Measurements from ENCODE around the gene JAG2. TPM values are rescaled to one million over a fixed set of nuclear protein-coding genes. Genes with fewer than 3 reads are reported as not detected.

JAG2 gene
- total and polyA plus RNA-seq, 12 donors = 18.5 to 45.5 (median 26.3) TPM

- 87 to 99% methylated on average over 3 of the region's 3 CpGs for WGBS, 2 donors
- no peak for DNase-seq
- no peak overlapping the region for H3K27ac ChIP-seq
- peaks cover 0 to 76% (median 28%) of the 10 kb centered on the region in 9 donors for H3K36me3 ChIP-seq
- no peak for TF ChIP-seq CTCF (IDR thresholded peaks at IDR 0.05)
- intact Hi-C loops (cut with DNase I) = loop anchor here in 1 of 10 donors (10.0 kb wide), 1 partner anchor 49 kb away; no protein-coding TSS in a partner anchor
- H3K4me1 ChIP-seq = peaks cover 0 to 12% (median 3%) of the 10 kb centered on the region in 9 donors
- no peaks in the 10 kb centered on the region for H3K9me3 ChIP-seq
- no peak overlapping the region for H3K4me3 ChIP-seq
- ATAC-seq = no peak
- no peaks in the 10 kb centered on the region for H3K27me3 ChIP-seq
Measured at GRCh38 chr14:105215602-105216001, 47.0 kb upstream of the JAG2 start.

GRCh38 chr14:105214324-105214915 is 45.8 kb upstream of the JAG2 start:
- H3K27me3 ChIP-seq = no peaks in the 10 kb centered on the region
- H3K27ac ChIP-seq = no peak overlapping the region
- peaks cover 0 to 76% (median 31%) of the 10 kb centered on the region in 9 donors for H3K36me3 ChIP-seq
- intact Hi-C loops (cut with DNase I) = loop anchor here in 1 of 10 donors (10.0 kb wide), 1 partner anchor 50 kb away; no protein-coding TSS in a partner anchor
- no peak for DNase-seq
- no peak for ATAC-seq
- H3K9me3 ChIP-seq = no peaks in the 10 kb centered on the region
- no peaks in the 10 kb centered on the region for H3K4me1 ChIP-seq
- TF ChIP-seq CTCF (IDR thresholded peaks at IDR 0.05) = no peak
- WGBS, 2 donors = 89% methylated on average over 14 of the region's 14 CpGs
- no peak overlapping the region for H3K4me3 ChIP-seq

GRCh38 chr14:105213361-105213760 is 44.8 kb upstream of the JAG2 start:
- H3K27ac ChIP-seq = no peak overlapping the region
- H3K36me3 ChIP-seq = peaks cover 0 to 71% (median 21%) of the 10 kb centered on the region in 9 donors
- H3K4me3 ChIP-seq = no peak overlapping the region
- H3K4me1 ChIP-seq = no peaks in the 10 kb centered on the region
- 90 to 92% methylated on average over 10 of the region's 10 CpGs for WGBS, 2 donors
- intact Hi-C loops (cut with DNase I) = loop anchor here in 2 of 10 donors (1.0 to 10.0 kb wide), 2 partner anchors 51 to 314 kb away; no protein-coding TSS in a partner anchor
- no peak for TF ChIP-seq CTCF (IDR thresholded peaks at IDR 0.05)
- no peaks in the 10 kb centered on the region for H3K27me3 ChIP-seq
- no peak for DNase-seq
- H3K9me3 ChIP-seq = no peaks in the 10 kb centered on the region
- ATAC-seq = no peak

- WGBS, 2 donors = 87 to 92% methylated on average over 18 of the region's 18 CpGs
- intact Hi-C loops (cut with DNase I) = loop anchor here in 2 of 10 donors (1.0 to 10.0 kb wide), 2 partner anchors 52 to 315 kb away; no protein-coding TSS in a partner anchor
- Histone ChIP-seq H3K27ac (no peak overlapping the region), H3K4me1 (peaks cover 0 to 2% (median 0%) of the 10 kb centered on the region in 9 donors), H3K9me3 (no peaks in the 10 kb centered on the region), H3K36me3 (peaks cover 0 to 64% (median 15%) of the 10 kb centered on the region in 9 donors), H3K27me3 (no peaks in the 10 kb centered on the region), H3K4me3 (no peak overlapping the region)
- TF ChIP-seq CTCF (IDR thresholded peaks at IDR 0.05) = no peak
- DNase-seq (no peak), ATAC-seq (no peak)
Measured at GRCh38 chr14:105212541-105213300, 44.1 kb upstream of the JAG2 start.
